ENCODE measurements around the gene ABCC6.
"Not testable (repeated sequence)": the region's sequence is repeated elsewhere in the genome, so short reads cannot be mapped to it uniquely, and the experiment has no call there.

The ABCC6 gene

GRCh38 chr16:16108759-16109158 is 114.5 kb downstream of the ABCC6 start:
- DNase-seq: no peak

- no peak for DNase-seq
Measured at GRCh38 chr16:16107839-16108238, 115.5 kb downstream of the ABCC6 start.

- DNase-seq: no peak
Measured at GRCh38 chr16:16106466-16106865, 116.8 kb downstream of the ABCC6 start.

GRCh38 chr16:16105646-16106045 is 117.6 kb downstream of the ABCC6 start:
- no peak for DNase-seq

GRCh38 chr16:16104804-16105141 is 118.5 kb downstream of the ABCC6 start:
- DNase-seq: not testable (repeated sequence)

- DNase-seq: not testable (repeated sequence)
Measured at GRCh38 chr16:16104132-16104803, 119.0 kb downstream of the ABCC6 start.

GRCh38 chr16:16102738-16103137 is 120.6 kb downstream of the ABCC6 start:
- no peak for DNase-seq

GRCh38 chr16:16101585-16101984 is 121.7 kb downstream of the ABCC6 start:
- DNase-seq: no peak

GRCh38 chr16:16100631-16101030 is 122.7 kb downstream of the ABCC6 start:
- no peak for DNase-seq

- DNase-seq: no peak
Measured at GRCh38 chr16:16099320-16099719, 124.0 kb downstream of the ABCC6 start.
